Activated B cell treated with CpG ODN at 0.5 μM for 24 hours (primary cell): ENCODE measurements around the gene PTPRK. TPM values are rescaled to one million over a fixed set of nuclear protein-coding genes. Genes with fewer than 3 reads are reported as not detected.

Source experiments
- ATAC-seq: fragments of 200-7000 bp; cut with Tn5 transposase; one replicate; pipeline ENCODE4 v1.10.0; 2021; ENCODE audit warnings: low read depth, mild to moderate bottlenecking, moderate library complexity
- CTCF ChIA-PET: fragments of 350-600 bp; sonication (Branson Sonifier 250); formaldehyde crosslinking; loops from one replicate; lab custom pipeline; 2021; ENCODE audit warnings: antibody characterized with exemption; lab: Charles Lee
- POLR2A ChIA-PET: fragments of 350-600 bp; sonication (Branson Sonifier 250); formaldehyde crosslinking; loops from one replicate; lab custom pipeline; 2021; ENCODE audit warnings: antibody characterized with exemption; lab: Charles Lee
- DNase-seq: peaks from one replicate; pipeline ENCODE4 v3.0.0; 2022
- H3K27ac Mint-ChIP-seq: one replicate; pipeline ENCODE4 v1.8.0; 2020; ENCODE audit warnings: mixed read lengths
- H3K27me3 Mint-ChIP-seq: one replicate; pipeline ENCODE4 v1.8.0; 2021; ENCODE audit warnings: mixed read lengths
- H3K36me3 Mint-ChIP-seq: one replicate; pipeline ENCODE4 v1.8.0; 2021; ENCODE audit warnings: low read depth, mixed read lengths
- H3K4me1 Mint-ChIP-seq: one replicate; pipeline ENCODE4 v1.8.0; 2021; ENCODE audit warnings: mixed read lengths
- H3K4me3 Mint-ChIP-seq: one replicate; pipeline ENCODE4 v1.8.0; 2020; ENCODE audit warnings: mild to moderate bottlenecking, mixed read lengths
- H3K9me3 Mint-ChIP-seq: one replicate; pipeline ENCODE4 v1.8.0; 2020; ENCODE audit warnings: mixed read lengths
- CTCF ChIP-seq: fragments of 200-600 bp; IDR thresholded peaks from one replicate; pipeline ENCODE4 v1.8.0; 2022; ENCODE audit warnings: antibody characterized with exemption, mild to moderate bottlenecking
- intact Hi-C: fragments of 100-400 bp; cut with micrococcal nuclease; formaldehyde crosslinking; loops from one replicate; pipeline ENCODE4 v1.15.1; 2024
- total RNA-seq: library from RNA; stranded (reverse); gene quantifications from 2 replicates; pipeline ENCODE4 v1.2.3, GENCODE V29; 2022

PTPRK gene
- total RNA-seq, 1 donor from 2014 or later: 14.2 TPM

DNA sequence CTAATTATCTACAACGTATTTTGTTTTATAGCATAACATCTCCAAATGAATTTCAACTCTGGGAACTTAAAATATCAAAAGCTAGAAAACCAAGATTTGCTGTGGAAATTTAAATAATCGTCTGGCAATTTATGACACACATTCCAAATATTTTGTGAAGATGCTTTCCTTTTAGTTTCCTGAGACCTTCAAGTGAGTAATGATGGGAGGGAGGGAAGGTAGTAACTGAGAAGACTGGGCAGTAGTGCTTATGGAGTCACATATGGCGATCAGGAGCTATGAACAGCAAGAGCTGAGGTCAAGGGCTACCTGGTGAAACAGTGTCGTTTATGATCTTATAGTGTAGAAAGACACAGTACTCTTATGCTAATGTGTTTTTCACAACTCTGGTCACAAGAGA lies 441.4 kb downstream of the PTPRK start:
- intact Hi-C loops: loop anchor here (5.0 kb wide), 1 partner anchor 248 kb away; no protein-coding TSS in a partner anchor
- ChIA-PET POLR2A (no interaction called here), CTCF (no interaction called here)
- no peaks in the 10 kb centered on the region for H3K27me3 Mint-ChIP-seq
- no peaks in the 10 kb centered on the region for H3K4me1 Mint-ChIP-seq
- no peak for ATAC-seq
- no peak for DNase-seq
- H3K9me3 Mint-ChIP-seq: no peaks in the 10 kb centered on the region
- peaks cover 47% of the 10 kb centered on the region for H3K36me3 Mint-ChIP-seq
- H3K4me3 Mint-ChIP-seq: no peak overlapping the region
- H3K27ac Mint-ChIP-seq: no peak overlapping the region
- no peak for TF ChIP-seq CTCF

DNA sequence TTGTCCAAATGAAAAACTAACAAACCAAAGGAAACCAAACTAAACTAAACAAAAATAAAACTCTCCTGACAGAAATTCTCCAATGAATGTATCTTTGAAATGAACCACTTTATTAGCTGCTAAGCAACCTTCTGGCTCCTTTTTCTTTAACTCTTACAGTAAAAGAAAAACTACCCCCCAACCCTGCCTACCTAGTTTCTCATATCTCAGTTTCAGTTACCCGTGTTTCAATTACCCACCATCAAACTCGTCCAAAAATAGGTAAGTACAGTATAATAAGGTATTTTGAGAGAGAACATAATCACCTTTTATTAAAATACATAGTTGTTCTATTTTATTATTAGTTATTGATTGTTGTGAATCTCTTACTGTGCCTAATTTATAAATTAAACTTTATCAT lies 442.1 kb downstream of the PTPRK start:
- Mint-ChIP-seq H3K27ac (no peak overlapping the region), H3K27me3 (no peaks in the 10 kb centered on the region), H3K4me3 (no peak overlapping the region), H3K4me1 (no peaks in the 10 kb centered on the region), H3K9me3 (no peaks in the 10 kb centered on the region), H3K36me3 (peaks cover 44% of the 10 kb centered on the region)
- ATAC-seq (no peak), DNase-seq (no peak)
- ChIA-PET CTCF (no interaction called here), POLR2A (no interaction called here)
- intact Hi-C loops: loop anchor here (5.0 kb wide), 1 partner anchor 249 kb away; no protein-coding TSS in a partner anchor
- no peak for TF ChIP-seq CTCF

- no peak for ATAC-seq
- ChIA-PET POLR2A (no interaction called here), CTCF (no interaction called here)
- no peaks in the 10 kb centered on the region for H3K9me3 Mint-ChIP-seq
- intact Hi-C loops: loop anchor here (5.0 kb wide), 1 partner anchor 250 kb away; no protein-coding TSS in a partner anchor
- TF ChIP-seq CTCF: no peak
- H3K4me1 Mint-ChIP-seq: no peaks in the 10 kb centered on the region
- DNase-seq: no peak
- H3K4me3 Mint-ChIP-seq: no peak overlapping the region
- H3K27me3 Mint-ChIP-seq: no peaks in the 10 kb centered on the region
- H3K27ac Mint-ChIP-seq: no peak overlapping the region
- H3K36me3 Mint-ChIP-seq: peaks cover 44% of the 10 kb centered on the region
Observed at GRCh38 chr6:128076843-128077242, 443.6 kb downstream of the PTPRK start.

GRCh38 chr6:128074567-128074966 lies 445.8 kb downstream of the PTPRK start:
- DNase-seq (no peak), ATAC-seq (no peak)
- CTCF ChIA-PET: no interaction called here
- no peak overlapping the region for H3K27ac Mint-ChIP-seq
- H3K4me3 Mint-ChIP-seq: no peak overlapping the region
- H3K9me3 Mint-ChIP-seq: no peaks in the 10 kb centered on the region
- H3K4me1 Mint-ChIP-seq: no peaks in the 10 kb centered on the region
- no peaks in the 10 kb centered on the region for H3K27me3 Mint-ChIP-seq
- POLR2A ChIA-PET: no interaction called here
- peaks cover 47% of the 10 kb centered on the region for H3K36me3 Mint-ChIP-seq
- TF ChIP-seq CTCF: no peak
- intact Hi-C loops: no loop called here

DNA sequence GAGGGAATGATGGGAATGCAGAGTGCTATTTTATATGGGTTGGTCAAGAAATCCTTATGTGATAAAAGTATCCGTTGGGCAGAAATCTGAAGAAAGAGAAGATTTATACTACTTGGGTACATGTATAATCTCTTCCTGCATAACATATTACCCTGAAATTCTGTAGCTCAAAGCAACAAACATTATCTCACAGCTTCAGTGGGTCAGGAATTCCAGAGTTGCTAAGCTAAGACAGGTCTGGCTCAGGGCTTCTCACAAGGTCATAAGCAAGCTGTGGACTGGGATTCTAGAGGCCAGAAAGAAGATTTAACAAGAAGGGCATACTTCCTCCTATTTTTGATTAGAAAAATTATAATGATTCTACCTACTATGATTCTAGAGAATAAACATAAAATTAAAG lies 447.0 kb downstream of the PTPRK start:
- intact Hi-C loops: no loop called here
- ChIA-PET POLR2A (no interaction called here), CTCF (no interaction called here)
- Mint-ChIP-seq H3K27me3 (no peaks in the 10 kb centered on the region), H3K4me1 (no peaks in the 10 kb centered on the region), H3K27ac (no peak overlapping the region), H3K9me3 (no peaks in the 10 kb centered on the region), H3K36me3 (peaks cover 42% of the 10 kb centered on the region), H3K4me3 (no peak overlapping the region)
- ATAC-seq (no peak), DNase-seq (no peak)
- TF ChIP-seq CTCF: no peak
